A549 (cell line): ENCODE results near the gene KCTD5. TPM values are rescaled to one million over a fixed set of nuclear protein-coding genes. Genes with fewer than 3 reads are reported as not detected.

Experiments
- ATAC-seq, 2 experiments: fragments of 200-7000 bp in 1 of 2; fragments of >200 bp in 1 of 2; cut with Nextera tagmentation in 1 of 2; cut with Tn5 transposase in 1 of 2; 3 replicates each; pipeline versions ENCODE4 v1.8.0 to v1.9.1; 2018 to 2020; ENCODE audit warnings: mild to moderate bottlenecking in 1 of 2, moderate library complexity in 1 of 2
- CTCF ChIA-PET: fragments of 300-600 bp; sonication (Branson Sonifier 250); formaldehyde crosslinking; extraction: SDS; loops from one replicate; lab custom pipeline; 2021; ENCODE audit warnings: antibody characterized with exemption, inconsistent platforms; lab: Yijun Ruan, JAX
- POLR2A ChIA-PET: fragments of 350-600 bp; formaldehyde crosslinking; extraction: SDS; loops from one replicate; lab custom pipeline; 2021; ENCODE audit warnings: antibody characterized with exemption, inconsistent platforms; lab: Yijun Ruan, JAX
- DNase-seq, 2 experiments: peaks; one replicate each; pipeline versions ENCODE4 v3.0.0 to v3.0.0-alpha.2; 2011 to 2016; ENCODE audit warnings: low read depth in 1 of 2, low spot score in 1 of 2
- FAIRE-seq: peaks from 2 replicates; lab custom pipeline; 2011; peaks lifted over from hg19 to GRCh38; lab: Jason Lieb, UNC
- H3K27ac ChIP-seq, 2 experiments: fragments of >200 bp; sonication (Bioruptor Twin); formaldehyde crosslinking; 3 replicates each; pipeline ENCODE4 v1.5.1; 2016 to 2017
- H3K4me1 ChIP-seq: fragments of >200 bp; sonication (Bioruptor Twin); formaldehyde crosslinking; 3 replicates; pipeline ENCODE4 v1.6.1; 2016
- H3K4me2 ChIP-seq: fragments of >200 bp; sonication (Bioruptor Twin); formaldehyde crosslinking; 3 replicates; pipeline ENCODE4 v1.6.1; 2016
- H3K4me3 ChIP-seq: fragments of >200 bp; sonication (Bioruptor Twin); formaldehyde crosslinking; 3 replicates; pipeline ENCODE4 v1.5.1; 2016
- H3K9me3 ChIP-seq: fragments of >200 bp; sonication (Bioruptor Twin); formaldehyde crosslinking; 3 replicates; pipeline ENCODE4 v1.6.1; 2016
- BCL3 ChIP-seq: fragments of >200 bp; sonication (Bioruptor Twin); formaldehyde crosslinking; IDR thresholded peaks from 3 replicates; pipeline ENCODE4 v1.6.1; 2016
- CBX2 ChIP-seq: fragments of 200-600 bp; sonication (generic); IDR thresholded peaks from 2 replicates; pipeline ENCODE4 v1.6.1; 2016; ENCODE audit warnings: low read depth, mild to moderate bottlenecking, borderline replicate concordance
- CHD4 ChIP-seq: fragments of 200-600 bp; sonication (generic); IDR thresholded peaks from 2 replicates; pipeline ENCODE4 v1.6.1; 2016; ENCODE audit warnings: antibody characterized with exemption, mild to moderate bottlenecking, borderline replicate concordance
- E2F6 ChIP-seq: IDR thresholded peaks from 2 replicates; pipeline ENCODE4 v1.6.1; 2012; ENCODE audit warnings: low read depth, borderline replicate concordance
- GATA3 ChIP-seq: IDR thresholded peaks from 2 replicates; pipeline ENCODE4 v1.6.1; 2012; ENCODE audit warnings: borderline replicate concordance
- JUNB ChIP-seq: fragments of >200 bp; sonication (Bioruptor Twin); formaldehyde crosslinking; IDR thresholded peaks from 2 replicates; pipeline ENCODE4 v1.6.1; 2016
- KDM1A ChIP-seq: fragments of 200-600 bp; sonication (generic); IDR thresholded peaks from 2 replicates; pipeline ENCODE4 v1.6.1; 2016; ENCODE audit warnings: low read depth, mild to moderate bottlenecking
- MAFK ChIP-seq: fragments of 450-650 bp; IDR thresholded peaks from 2 replicates; pipeline ENCODE4 v1.6.1; 2014; ENCODE audit not compliant: partially characterized antibody
- MYC ChIP-seq: IDR thresholded peaks from 2 replicates; pipeline ENCODE4 v1.6.1; 2012; ENCODE audit warnings: mild to moderate bottlenecking, inconsistent platforms, low read length, improper control_type of control experiment, borderline replicate concordance
- NFE2L2 ChIP-seq: fragments of 150-350 bp; conservative IDR thresholded peaks from 2 replicates; pipeline ENCODE4 v1.6.1; 2014; ENCODE audit warnings: low read length
- NPAS2 ChIP-seq: fragments of 250-450 bp; sonication (Bioruptor Pico); IDR thresholded peaks from 2 replicates; pipeline ENCODE4 v1.8.0; 2022; ENCODE audit warnings: mild to moderate bottlenecking, moderate library complexity, borderline replicate concordance
- PHF8 ChIP-seq: fragments of 200-600 bp; sonication (generic); IDR thresholded peaks from 2 replicates; pipeline ENCODE4 v1.6.1; 2016; ENCODE audit warnings: low read depth, mild to moderate bottlenecking, antibody characterized with exemption, moderate library complexity, borderline replicate concordance
- POLR2A ChIP-seq: IDR thresholded peaks from 2 replicates; pipeline ENCODE4 v1.6.1; 2012; ENCODE audit warnings: mild to moderate bottlenecking, low read length
- POLR2AphosphoS2 ChIP-seq: conservative IDR thresholded peaks from 2 replicates; pipeline ENCODE4 v1.6.1; 2012; ENCODE audit warnings: low read length, improper control_type of control experiment, inconsistent platforms
- RCOR1 ChIP-seq: fragments of 150-350 bp; IDR thresholded peaks from 2 replicates; pipeline ENCODE4 v1.6.1; 2014; ENCODE audit warnings: antibody characterized with exemption, low read length, low read depth
- SREBF2 ChIP-seq: fragments of 450-650 bp; IDR thresholded peaks from 2 replicates; pipeline ENCODE4 v1.6.1; 2014; ENCODE audit warnings: mild to moderate bottlenecking, moderate library complexity
- TFCP2L1 ChIP-seq: fragments of 250-450 bp; sonication (Bioruptor Pico); IDR thresholded peaks from 2 replicates; pipeline ENCODE4 v1.5.0; 2021; ENCODE audit warnings: mild to moderate bottlenecking
- USF2 ChIP-seq: fragments of 450-650 bp; IDR thresholded peaks from 2 replicates; pipeline ENCODE4 v1.6.1; 2014; ENCODE audit warnings: antibody characterized with exemption
- ZNF302 ChIP-seq: fragments of 250-450 bp; sonication (Bioruptor Pico); IDR thresholded peaks from 2 replicates; pipeline ENCODE4 v1.9.0; 2021; ENCODE audit warnings: inconsistent platforms, mild to moderate bottlenecking, moderate library complexity
- WGBS: methylation state at CpG from one replicate; pipeline ENCODE4 v1.1.6; 2017; ENCODE audit errors: missing lambda C conversion rate; 5-methylcytosine and 5-hydroxymethylcytosine counted together
- polyA plus RNA-seq, 4 experiments: library from polyadenylated mRNA; depleted of rRNA in 3 of 4; stranded (reverse); fragments of >200 nt; fragmentation: RNase III in 1 of 4; extraction: RNeasy Plus Mini Kit Qiagen cat#74134 plus additional on column Dnase treatment in 1 of 4; gene quantifications; 2 replicates in 3 of 4; 3 replicates in 1 of 4; pipeline ENCODE4 v1.2.3, GENCODE V29; 2011 to 2017

KCTD5 gene
- polyA plus RNA-seq, 2 of the 4 experiments (the other 2 are of a cell fraction), result 22.8 to 26.1 TPM

- Histone ChIP-seq H3K27ac (no peak overlapping the region), H3K4me1 (no peaks in the 10 kb centered on the region), H3K9me3 (no peaks in the 10 kb centered on the region), H3K4me2 (no peak overlapping the region), H3K4me3 (no peak overlapping the region)
- WGBS, result 99% methylated on average over 14 of the region's 15 CpGs
- CTCF ChIA-PET, result interaction anchor here (0.7 to 0.8 kb wide), 2 partner anchors 13 to 167 kb away, joined by 3 read pairs; no protein-coding TSS in a partner anchor
- FAIRE-seq (no peak), ATAC-seq (no peak), DNase-seq (no peak)
- no peak for TF ChIP-seq KDM1A
- TF ChIP-seq MAFK, result no peak
- TF ChIP-seq NPAS2, result no peak
- no peak for TF ChIP-seq GATA3
- TF ChIP-seq TFCP2L1 (CRISPR knock-in tag), result no peak
- TF ChIP-seq CBX2, result no peak
- POLR2A ChIA-PET, result interaction anchor here (0.6 kb wide), 1 partner anchor 111 kb away, joined by 7 read pairs; no protein-coding TSS in a partner anchor
Observed at GRCh38 chr16:2701272-2701671, 18.9 kb downstream of the KCTD5 start.

GRCh38 chr16:2701713-2702437, 19.6 kb downstream of the KCTD5 start:
- no peak overlapping the region for H3K4me3 ChIP-seq
- no peak for TF ChIP-seq CHD4
- TF ChIP-seq BCL3, result no peak
- no peak for TF ChIP-seq E2F6
- no peak overlapping the region for H3K4me2 ChIP-seq
- DNase-seq (no peak), FAIRE-seq (no peak), ATAC-seq (no peak)
- WGBS, result 90% methylated on average over 25 of the region's 29 CpGs
- ChIA-PET CTCF (interaction anchor here (0.7 to 1.6 kb wide), 4 partner anchors 8 to 167 kb away, joined by 3 read pairs; no protein-coding TSS in a partner anchor), POLR2A (no interaction called here)
- no peaks in the 10 kb centered on the region for H3K9me3 ChIP-seq
- H3K27ac ChIP-seq, result no peak overlapping the region
- no peaks in the 10 kb centered on the region for H3K4me1 ChIP-seq

DNA sequence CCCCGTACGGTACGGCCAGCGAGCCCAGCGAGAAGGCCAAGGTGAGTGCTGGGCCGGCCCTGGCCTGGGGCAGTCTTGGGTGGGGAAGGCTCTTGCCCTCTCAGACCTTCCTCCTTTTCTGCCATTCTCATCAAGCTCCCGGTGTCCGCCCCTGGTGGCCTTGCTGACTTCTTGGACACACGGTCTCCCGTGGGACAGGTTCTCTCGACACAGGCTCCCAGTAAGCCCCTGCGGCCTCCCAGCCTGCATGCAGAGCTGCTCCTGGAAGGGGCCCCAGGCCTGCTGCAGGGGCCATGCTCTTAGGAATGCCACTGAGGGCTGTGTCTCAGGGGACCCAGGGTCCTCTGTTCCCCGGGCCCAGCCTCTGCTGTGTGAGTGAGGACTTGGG, 20.1 kb downstream of the KCTD5 start:
- no peak overlapping the region for H3K4me3 ChIP-seq
- ChIA-PET CTCF (interaction anchor here (0.8 to 1.6 kb wide), 3 partner anchors 9 to 166 kb away, joined by 3 read pairs; no protein-coding TSS in a partner anchor), POLR2A (interaction anchor here (1.8 kb wide), 1 partner anchor 20 kb away, joined by 6 read pairs; the partner anchor contains the start of gene KCTD5)
- TF ChIP-seq JUNB (no peak), RCOR1 (no peak), BCL3 (no peak), POLR2A (no peak), ZNF302 (CRISPR knock-in tag) (no peak), NPAS2 (no peak), PHF8 (no peak), TFCP2L1 (CRISPR knock-in tag) (no peak), NFE2L2 (no peak), MYC (no peak), USF2 (no peak), POLR2AphosphoS2 (no peak), SREBF2 (no peak)
- H3K4me1 ChIP-seq, result no peaks in the 10 kb centered on the region
- H3K27ac ChIP-seq, result no peak overlapping the region
- ATAC-seq, result no peak
- no peaks in the 10 kb centered on the region for H3K9me3 ChIP-seq
- no peak for FAIRE-seq
- WGBS, result 99% methylated on average over 13 of the region's 13 CpGs
- no peak overlapping the region for H3K4me2 ChIP-seq
- no peak for DNase-seq
